IPS-15b (cell line): ENCODE results near the gene CHD1L.

Experiments used
- H3K27me3 ChIP-seq: one replicate; pipeline ENCODE4 v1.6.1; 2013; ENCODE audit warnings: low read length; ENCODE audit not compliant: control insufficient read depth, insufficient read depth
- H3K36me3 ChIP-seq: one replicate; pipeline ENCODE4 v1.6.1; 2013; ENCODE audit warnings: low read length; ENCODE audit not compliant: control insufficient read depth, insufficient read depth
- H3K4me1 ChIP-seq: one replicate; pipeline ENCODE4 v1.6.1; 2013; ENCODE audit warnings: mild to moderate bottlenecking, low read length; ENCODE audit not compliant: control insufficient read depth, insufficient read depth
- H3K4me3 ChIP-seq: one replicate; pipeline ENCODE4 v1.5.1; 2013; ENCODE audit warnings: low read depth, low read length
- H3K9ac ChIP-seq: one replicate; pipeline ENCODE4 v1.6.1; 2013; ENCODE audit warnings: low read depth, mild to moderate bottlenecking, low read length
- H3K9me3 ChIP-seq: one replicate; pipeline ENCODE4 v1.6.1; 2013; ENCODE audit warnings: mild to moderate bottlenecking, low read length; ENCODE audit not compliant: control insufficient read depth, insufficient read depth

Gene CHD1L

DNA sequence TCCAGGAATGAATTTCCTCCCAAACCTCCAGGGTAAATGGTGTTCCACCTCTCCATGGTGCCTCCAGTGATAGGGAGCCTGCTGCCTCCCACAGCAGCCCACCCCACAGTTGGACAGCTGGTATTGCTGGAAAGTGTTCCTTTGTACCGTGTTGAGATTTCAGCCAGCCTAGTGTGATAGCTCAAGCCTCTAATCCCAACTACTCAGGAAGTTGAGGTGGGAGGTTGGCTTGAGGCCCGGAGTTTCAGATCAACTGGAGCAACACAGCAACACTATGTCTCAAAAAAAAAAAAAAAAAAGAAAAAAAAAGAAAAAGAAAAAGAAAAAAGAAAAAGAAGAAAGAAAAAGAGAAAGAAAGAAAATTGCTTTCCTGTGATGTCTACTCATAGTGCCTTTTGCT is 96.1 kb downstream of the CHD1L start:
- Histone ChIP-seq H3K9me3 (no peaks in the 10 kb centered on the region), H3K9ac (no peak overlapping the region), H3K4me1 (peaks cover 14% of the 10 kb centered on the region), H3K36me3 (no peaks in the 10 kb centered on the region), H3K27me3 (no peaks in the 10 kb centered on the region), H3K4me3 (no peak overlapping the region)

DNA sequence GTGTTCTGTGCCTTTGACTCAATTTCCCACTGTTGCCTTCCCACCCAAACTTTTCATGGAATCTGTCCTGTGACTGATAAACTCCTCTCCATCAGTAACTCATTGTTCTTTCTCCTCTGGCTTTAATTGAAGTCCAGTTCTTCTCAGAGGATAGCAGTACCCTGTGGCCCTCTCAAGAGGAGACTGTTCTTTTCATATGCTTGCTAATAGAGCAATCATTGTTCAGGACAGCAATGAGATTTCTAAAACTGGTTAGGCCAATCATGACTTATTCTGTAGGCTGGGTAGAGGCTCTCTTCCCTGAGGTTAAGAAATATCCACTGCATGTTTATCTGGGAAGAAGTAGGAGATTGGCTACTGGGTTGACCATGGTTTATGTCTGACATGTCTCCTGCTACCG is 98.8 kb downstream of the CHD1L start:
- Histone ChIP-seq H3K27me3 (no peaks in the 10 kb centered on the region), H3K9ac (no peak overlapping the region), H3K36me3 (no peaks in the 10 kb centered on the region), H3K4me1 (peaks cover 6% of the 10 kb centered on the region), H3K9me3 (no peaks in the 10 kb centered on the region), H3K4me3 (no peak overlapping the region)
